8988T (cell line): ENCODE measurements around the gene GAREM2.
"Not testable (repeated sequence)": the region's sequence is repeated elsewhere in the genome, so short reads cannot be mapped to it uniquely, and the experiment has no call there.

Experiments used
- DNase-seq: peaks from one replicate; pipeline ENCODE4 v3.0.0; 2011

The GAREM2 gene

DNA sequence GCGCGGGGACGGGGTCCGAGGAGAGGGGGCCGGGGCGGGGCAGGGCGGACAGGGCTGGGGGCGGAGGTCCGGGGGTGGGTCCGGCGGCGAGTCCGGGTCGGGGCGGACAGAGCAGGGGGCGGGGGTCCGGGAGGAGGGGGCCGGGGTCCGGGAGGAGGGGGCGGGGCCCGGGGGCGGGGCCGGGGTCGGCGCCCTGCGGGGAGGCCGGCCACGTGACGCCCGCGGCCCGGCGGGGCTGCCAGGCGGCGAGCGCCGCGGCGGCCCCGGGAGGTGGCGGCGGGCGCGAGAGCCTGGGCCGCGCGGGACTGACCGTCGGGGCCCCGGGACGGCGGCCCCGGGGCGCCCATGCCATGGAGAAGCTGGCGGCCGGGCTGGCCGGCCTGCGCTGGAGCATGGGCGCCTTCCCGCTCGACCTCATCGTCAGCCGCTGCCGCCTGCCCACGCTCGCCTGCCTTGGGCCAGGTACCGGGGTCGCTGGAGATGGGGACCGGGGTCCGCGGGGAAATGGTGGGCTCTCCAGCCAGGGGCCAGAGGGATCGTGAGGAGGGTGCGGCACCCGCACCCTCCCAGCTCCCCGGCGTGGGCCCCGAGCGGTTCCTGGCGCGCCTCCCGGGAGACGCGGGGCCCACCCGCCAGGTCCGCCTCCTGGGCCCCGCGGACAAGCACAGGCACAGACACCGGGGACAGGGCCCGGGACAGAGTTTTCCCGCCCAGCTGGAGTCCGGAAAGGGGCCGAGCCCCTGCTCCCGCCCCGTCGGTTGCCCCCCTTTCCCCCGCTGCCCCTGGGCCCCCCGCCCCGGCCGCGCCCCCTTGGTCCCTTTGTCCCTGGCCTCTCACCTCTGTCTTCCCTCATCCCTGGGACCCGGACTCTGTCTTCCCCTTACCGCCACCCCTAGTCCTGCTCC, at the start of gene GAREM2:
Gene GAREM2, plus strand, starts transcription at position 218 of the 905 bp plus-strand sequence. Its CDS starts 133 bp downstream, at position 351.
- DNase-seq = peak; percentile 86

- no peak for DNase-seq
Observed at GRCh38 chr2:26123426-26123825, 49.5 kb upstream of the GAREM2 start.

DNA sequence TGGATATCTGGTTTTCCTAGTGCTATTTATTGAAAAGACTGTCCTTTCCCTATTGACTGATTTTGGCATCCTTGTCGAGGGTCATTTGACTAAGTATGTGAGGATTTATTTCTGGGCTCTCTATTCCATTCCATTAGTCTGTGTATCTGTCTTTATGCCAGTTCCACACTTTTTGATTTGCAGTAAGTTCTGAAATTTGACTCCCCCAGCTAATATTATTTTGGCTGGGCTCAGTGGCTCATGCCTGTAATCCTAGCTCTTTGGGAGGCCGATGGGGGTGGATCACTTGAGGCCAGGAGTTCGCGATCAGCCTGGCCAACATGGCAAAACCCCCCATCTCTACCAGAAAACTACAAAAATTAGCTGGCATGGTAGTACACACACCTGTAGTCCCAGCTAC, 46.8 kb upstream of the GAREM2 start:
- no peak for DNase-seq

DNA sequence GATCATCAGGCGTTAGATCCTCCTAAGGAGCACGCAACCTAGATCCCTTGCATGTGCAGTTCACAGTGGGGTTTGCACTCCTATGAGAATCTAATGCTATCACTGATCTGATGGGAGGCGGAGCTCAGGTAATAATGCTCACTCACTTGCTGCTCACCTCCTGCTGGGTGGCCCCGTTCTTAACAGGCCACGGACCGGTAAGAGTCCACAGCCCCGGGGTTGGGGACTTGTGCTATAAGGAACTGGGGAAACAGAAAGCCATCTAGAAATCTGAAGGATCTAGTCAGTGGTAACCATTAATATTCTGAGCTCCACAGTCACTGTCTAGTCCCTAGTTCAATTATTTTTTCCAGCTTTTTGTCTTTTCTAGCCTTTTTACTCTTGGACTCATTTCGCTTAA, 44.7 kb upstream of the GAREM2 start:
- no peak for DNase-seq

DNA sequence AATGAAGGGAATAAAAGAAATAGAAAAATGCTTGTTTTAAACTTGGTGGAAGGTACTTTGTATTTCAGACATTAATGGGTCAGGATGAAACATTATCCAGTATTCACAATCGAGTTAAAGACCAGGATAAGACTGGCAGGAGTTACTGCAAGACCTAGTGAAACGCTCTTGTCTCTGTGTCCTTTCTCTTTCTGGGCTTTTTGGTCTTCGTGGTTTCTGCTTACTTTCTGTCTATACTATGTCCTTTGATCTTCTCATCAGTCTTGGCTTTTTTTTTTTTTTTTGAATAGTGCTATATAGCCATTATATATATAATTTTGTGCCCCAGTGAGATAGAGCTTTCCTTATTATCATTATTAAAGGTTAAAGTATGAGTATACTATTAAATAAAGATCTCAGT, 42.1 kb upstream of the GAREM2 start:
- no peak for DNase-seq

- no peak for DNase-seq
Observed at GRCh38 chr2:26136451-26136850, 36.4 kb upstream of the GAREM2 start.

GRCh38 chr2:26139269-26140183, 33.4 kb upstream of the GAREM2 start:
- DNase-seq = no peak

- no peak for DNase-seq
Observed at GRCh38 chr2:26141145-26141769, 31.6 kb upstream of the GAREM2 start.

- no peak for DNase-seq
Observed at GRCh38 chr2:26144031-26144430, 28.9 kb upstream of the GAREM2 start.

DNA sequence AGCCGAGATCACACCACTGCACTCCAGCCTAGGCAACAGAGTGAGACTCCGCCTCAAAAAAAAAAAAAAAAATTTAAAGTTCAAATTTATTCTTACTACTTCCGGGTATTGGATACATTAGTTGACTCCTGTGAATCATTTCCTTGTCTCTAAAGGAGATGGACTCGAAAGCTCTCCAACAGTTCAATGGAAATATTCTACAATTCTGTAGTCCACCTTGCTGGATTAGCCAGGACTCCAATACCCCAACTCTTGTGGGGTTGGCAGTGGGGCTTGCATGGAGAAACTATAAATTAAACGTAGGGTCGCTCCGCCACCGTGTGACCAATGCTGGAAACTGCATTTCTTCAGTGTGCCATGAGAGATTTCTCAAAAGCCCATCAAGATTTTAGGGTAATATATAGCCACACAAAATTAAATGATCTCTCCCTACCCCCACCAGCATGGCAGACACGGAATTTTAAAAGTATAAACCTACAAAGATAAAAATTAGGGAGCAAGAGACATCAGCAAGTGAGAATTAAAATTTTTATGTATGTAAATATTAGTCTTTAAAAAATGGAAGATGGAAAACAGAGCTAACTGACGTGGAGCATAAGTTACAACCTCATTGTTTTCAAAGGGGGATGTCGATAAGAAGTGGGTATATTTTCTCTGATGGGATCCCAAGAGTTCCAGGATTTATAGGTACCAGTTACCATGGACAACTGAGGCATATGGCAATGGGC, 27.8 kb upstream of the GAREM2 start:
- DNase-seq = no peak

DNA sequence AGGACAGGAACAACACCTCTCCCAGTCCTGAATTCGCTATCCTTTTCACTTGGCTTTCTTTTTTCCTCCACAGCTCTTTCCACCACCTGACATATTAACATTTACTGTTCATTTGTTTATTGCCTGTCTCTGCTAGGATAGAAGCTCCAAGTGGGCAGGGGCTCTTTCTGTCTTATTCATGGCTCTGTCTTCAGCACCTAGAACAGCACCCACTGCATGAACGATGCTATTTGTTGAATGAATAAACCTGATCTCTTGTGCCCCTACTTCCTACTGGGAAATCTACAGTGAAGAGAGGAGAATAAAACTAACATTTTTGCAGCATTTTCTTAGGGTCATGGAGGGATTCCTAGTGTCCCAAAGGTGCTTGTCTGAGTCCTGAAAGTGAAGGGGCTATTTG, 24.4 kb upstream of the GAREM2 start:
- no peak for DNase-seq

DNA sequence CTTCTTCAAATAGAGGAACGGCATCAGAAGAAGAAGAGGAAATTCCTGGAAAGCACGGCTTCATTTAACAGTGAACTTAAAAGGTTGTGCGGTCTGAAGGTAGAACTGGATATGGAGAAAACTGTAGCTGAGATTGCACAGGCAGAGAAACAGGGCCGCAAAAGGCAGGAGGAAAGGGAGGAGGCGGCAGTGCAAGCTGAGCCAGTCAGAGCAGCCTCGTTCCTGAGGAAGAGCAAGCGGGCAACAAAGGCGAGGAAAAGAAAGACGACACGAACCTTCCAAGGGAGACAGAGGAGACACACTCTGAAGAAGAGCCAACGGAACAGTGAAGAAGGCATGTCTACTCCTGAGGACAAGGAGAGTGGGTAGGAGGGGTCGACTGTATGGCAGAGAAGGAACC, 22.6 kb upstream of the GAREM2 start:
- DNase-seq = no peak

- DNase-seq = no peak
Observed at GRCh38 chr2:26157580-26157979, 15.3 kb upstream of the GAREM2 start.

DNA sequence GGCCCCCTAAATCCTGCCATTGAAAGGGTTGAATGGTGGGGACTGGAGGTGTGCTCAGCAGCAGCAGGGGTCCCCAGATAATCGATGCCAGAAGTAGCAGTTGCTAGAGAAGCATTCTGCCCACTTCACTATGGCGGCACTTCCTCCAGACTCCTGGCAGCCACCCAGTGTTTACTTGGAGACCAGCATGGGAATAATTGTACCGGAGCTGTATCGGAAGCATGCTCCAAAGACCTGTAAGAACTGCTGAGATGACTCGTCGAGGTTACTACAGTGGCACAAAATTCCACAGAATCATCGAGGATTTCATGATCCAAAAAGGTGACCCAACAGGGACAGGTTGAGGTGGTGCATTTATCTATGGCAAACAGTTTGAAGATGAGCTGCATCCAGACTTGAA, 11.0 kb upstream of the GAREM2 start:
- DNase-seq = no peak

- no peak for DNase-seq
Observed at GRCh38 chr2:26162963-26163362, 9.9 kb upstream of the GAREM2 start.

- no peak for DNase-seq
Observed at GRCh38 chr2:26164231-26164630, 8.7 kb upstream of the GAREM2 start.

DNA sequence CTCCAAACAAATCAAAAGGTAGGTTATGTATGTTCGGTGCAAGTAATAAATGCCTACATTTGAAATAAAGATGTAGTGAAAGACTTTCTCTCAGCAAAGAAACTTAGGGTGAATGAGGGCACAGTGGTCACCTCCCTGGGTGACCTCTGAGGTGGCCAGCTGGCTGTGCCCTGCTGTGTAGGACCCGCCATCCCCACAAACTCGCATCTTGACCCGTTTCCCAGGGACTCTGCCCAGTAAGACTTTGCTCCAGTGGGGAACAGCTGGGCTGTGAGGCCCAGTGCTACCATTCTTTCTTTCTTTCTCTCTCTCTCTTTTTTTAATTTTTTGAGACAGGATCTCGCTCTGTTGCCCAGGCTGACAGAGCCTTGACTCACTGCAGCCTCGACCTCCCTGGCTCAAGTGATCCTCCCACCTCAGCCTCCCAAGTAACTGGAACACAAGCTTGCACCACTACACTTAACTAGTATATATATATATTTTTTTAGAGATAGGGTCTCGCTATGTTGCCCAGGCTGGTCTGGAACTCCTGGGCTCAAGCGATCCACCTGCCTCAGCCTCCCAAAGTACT, 8.2 kb upstream of the GAREM2 start:
- no peak for DNase-seq

- no peak for DNase-seq
Observed at GRCh38 chr2:26165403-26165802, 7.5 kb upstream of the GAREM2 start.

DNA sequence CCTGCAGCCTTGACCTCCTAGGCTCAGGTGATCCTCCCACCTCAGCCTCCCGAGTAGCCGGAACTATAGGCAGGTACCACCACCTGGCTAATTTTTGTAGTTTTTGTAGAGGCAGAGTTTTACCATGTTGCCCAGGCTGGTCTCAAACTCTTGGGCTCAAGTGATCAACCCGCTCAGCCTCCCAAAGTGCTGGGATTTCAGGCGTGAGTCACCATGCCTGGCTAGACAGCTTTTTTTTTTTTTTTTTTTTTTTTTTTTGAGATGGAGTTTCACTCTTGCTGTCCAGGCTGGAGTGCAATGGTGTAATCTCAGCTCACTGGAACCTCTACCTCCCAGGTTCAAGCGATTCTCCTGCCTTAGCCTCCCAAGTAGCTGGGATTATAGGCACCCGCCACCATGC, 6.3 kb upstream of the GAREM2 start:
- DNase-seq = not testable (repeated sequence)

DNA sequence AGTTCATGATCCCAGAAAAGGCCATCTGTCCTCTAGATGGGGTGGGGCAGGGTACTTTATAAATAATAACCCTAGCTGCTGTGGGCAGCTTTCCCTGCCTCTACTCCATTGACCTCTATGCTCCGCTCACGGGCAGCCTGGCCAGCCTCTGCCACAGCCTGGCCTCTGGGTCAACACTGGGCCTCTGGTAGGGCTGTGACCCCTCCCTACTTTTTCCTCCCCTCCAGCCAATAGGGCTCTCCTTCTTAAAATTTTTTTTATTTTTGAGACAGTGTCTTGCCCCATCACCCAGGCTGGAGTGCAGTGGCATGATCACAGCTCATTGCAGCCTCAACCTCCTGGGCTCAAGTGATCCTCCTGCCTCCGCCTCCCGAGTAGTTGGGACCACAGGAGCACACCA, 4.1 kb upstream of the GAREM2 start:
- DNase-seq = no peak

GRCh38 chr2:26169226-26169625, 3.7 kb upstream of the GAREM2 start:
- no peak for DNase-seq

GRCh38 chr2:26169681-26170414, 3.0 kb upstream of the GAREM2 start:
- DNase-seq = no peak
